DMS79 treated with DMSO at 0.1 percent for 48 hours (cell line): ENCODE measurements around the gene PLEKHG4.

Experiments
- DNase-seq: peaks from one replicate; lab custom pipeline; 2025; lab: John Stamatoyannopoulos, UW

The PLEKHG4 gene

DNA sequence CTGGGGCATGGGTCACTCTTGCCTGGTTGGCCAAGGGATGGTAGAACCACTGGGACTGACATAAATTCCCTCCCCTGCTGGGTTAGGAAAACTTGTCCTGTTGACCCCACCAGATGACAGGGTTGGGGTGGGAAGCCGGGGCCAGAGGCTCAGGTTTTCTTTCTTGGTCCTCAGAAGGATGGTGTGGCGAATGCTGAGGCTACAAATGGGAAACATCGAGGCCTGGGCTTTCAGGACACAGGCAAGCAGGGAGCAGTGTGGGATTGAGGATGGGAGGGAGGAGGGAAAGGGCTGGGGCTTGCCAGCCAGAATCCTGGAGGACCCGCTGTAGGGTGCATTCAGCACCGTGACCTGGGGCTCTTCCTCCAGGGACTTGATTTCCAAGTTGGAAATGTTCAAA is 14.5 kb upstream of the PLEKHG4 start:
- no peak for DNase-seq

DNA sequence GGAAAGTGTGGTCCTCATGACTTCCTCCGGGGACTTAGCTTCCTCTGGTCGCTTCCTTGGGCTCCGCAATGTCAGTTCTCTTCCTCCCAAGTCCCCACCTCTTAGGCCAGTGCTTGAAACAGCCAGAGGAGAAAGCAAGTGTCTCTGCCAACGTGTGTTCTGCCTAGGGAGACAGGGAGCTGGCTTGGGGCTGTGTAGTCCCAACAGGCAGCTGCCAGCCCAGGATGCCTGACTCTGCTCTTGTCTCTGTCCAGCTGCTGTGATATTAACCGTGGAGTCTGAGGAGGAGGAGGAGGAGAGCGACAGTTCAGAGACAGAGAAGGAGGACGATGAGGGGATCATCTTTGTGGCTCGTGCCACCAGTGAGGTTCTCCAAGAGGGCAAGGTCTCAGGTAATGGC is 13.5 kb upstream of the PLEKHG4 start:
- DNase-seq = no peak

DNA sequence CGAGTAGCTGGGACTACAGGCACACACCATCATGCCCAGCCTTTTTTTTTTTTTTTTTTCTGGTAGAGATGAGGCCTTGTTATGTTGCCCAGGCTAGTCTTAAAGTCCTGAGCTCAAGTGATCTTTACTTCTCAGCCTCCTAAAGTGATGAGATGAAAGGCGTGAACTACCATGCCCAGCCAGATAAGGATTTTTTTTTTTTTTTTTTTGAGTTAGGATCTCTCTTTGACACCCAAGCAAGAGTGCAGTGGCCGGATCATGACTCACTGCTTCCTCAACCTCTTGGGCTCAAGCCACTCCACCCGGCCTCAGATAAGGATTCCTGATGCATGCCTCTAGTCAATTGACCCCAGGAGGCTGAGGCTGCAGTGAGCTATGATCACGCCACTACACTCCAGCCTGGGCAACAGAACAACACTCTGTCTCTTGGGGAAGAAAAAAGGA is 11.2 kb upstream of the PLEKHG4 start:
- DNase-seq = no peak

DNA sequence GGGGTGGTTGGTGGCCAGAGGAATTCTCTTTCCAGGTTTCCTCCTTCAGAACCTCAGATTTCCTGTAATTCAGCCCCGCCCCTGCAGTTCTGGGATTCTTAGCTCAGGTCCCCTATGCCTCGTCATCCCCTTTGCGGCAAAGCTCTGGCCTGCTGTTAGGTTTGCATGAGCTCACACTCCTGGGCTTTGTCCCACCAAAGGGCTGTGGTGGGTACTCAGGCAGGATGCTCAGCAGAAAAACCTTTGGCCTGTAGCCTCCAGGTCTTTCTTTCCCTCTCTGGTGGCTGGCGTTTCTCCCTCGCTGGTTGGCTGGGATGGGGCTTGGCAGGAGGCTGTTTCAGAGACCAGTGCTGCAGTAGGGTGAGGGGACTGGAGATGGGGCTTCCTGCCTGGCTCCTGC is 9.6 kb upstream of the PLEKHG4 start:
- no peak for DNase-seq

DNA sequence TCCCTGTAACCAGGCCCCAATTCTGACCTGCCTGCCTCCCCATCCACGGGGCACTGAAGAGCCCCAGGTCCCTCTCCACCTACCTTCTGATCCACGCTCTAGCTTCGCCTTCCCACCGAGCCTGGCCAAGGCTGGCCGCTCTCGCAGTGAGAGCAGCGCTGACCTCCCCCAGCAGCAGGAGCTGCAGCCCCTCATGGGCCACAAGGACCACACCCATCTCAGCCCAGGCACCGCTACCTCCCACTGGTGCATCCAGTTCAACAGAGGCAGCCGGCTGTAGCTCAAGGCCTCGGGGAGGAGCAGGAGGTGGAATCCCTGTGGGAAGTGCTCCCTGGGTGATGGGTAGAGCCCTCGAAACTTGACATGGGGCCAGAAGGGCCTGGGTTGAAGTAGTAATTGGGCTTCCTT is 8.4 kb upstream of the PLEKHG4 start:
- no peak for DNase-seq

DNA sequence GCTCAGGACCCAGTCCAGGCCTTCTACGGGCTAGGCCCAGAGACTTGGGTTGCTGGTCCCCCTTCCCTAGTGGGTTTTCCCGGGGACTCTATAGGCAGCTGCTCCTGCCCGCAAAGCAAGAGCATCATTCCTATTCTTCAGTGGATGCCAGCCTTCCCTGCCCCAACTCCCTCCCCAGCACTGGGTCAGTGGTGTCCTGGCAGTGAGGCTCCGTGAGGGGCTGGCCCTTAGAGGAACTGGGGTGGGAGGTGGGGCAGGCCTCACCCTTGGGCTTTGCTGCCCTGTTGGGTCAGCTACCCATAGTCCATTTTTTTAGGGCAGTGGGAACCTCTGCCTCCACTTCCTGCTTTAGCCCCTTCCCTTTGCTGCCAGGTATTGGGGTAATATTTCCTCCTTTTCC is 7.9 kb upstream of the PLEKHG4 start:
- DNase-seq = no peak

DNA sequence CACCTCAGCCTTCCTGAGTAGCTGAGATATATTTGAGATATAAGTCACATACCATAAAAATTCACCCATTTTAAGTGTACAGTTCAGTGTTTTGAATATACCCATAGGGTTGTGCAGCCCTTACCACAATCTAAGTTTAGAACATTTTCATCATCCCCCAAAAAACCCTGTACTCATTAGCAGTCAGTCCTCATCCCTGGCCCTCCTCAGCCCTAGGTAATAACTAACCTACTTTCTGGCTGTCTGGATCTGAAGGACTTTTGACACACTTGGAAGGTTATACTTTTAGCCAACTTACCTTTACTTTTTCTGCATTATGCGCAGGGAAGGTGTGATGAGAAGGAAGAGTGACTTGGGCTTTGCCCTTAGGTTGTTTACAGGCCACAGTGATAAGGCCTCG is 4.0 kb upstream of the PLEKHG4 start:
- DNase-seq = no peak

DNA sequence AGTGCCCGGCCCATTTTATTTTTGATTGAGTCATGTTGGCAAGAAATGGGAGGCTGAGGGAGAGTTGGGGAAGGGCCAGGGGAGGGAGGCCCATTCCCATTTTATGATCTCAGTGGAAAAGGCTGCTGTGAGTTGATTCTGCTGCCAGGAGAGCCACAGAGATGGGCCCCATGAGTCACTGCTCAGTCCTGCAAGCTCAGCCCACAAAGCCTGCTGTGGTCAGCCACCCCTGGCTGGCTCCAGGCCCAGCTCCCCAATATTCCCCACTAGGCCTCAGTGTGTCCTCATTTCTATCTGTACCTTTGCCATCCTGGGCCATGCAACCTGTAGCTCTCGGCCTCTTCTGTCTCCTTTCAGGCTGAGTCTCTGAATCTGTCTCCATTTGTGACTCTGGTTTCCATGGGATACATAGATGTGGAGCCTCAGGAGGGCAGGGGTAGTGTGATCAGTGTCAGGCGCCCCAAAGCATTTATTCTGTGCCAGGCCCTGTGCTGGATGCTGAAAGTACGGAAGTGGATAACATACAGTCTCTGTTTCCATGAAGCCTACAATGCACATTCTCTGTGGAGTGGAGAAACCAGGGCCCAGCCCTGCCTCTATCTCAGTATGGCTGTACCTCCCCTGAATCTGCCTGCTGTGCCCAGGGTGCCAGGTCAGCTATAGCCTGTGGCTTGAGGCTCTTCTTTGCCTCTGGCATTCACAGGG is 1.9 kb upstream of the PLEKHG4 start:
- no peak for DNase-seq

DNA sequence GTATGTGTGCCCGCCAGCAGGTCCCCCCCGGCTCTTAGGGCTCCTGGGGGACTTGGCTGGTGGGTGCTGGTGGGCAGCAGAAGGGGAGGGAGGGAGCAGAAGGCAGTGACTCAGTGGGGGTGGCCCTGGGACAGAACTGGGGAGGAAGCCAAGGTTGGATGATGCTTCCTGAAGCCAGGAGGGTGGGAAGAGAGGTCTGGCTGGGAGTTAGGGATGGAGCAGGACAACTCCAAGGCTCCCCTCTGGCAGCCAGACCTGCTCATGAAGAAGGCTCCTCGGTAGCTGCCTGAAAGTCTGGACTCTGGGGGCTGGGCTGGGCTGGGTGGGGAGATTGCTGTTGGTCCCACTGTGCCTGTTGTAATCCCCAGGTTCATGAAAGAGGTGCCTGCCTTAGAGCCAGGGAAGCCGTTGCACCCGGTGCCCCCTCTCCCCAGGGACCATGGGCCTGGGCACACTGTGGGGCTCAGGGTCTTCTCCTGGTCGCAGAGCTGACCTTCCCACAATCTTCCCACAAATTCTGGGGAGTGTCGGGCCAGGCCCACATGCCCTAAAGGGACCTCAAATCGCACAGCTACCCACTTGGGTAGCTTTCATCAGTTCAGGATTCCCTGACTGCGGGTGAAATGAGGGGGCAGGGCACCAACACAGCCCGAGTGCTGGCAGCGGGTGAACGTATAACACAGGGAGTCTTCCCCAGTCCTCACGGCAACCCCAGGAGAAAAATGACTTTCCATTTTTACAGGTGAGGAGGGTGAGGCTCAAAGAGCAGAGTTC is 1.1 kb upstream of the PLEKHG4 start:
- DNase-seq = no peak

DNA sequence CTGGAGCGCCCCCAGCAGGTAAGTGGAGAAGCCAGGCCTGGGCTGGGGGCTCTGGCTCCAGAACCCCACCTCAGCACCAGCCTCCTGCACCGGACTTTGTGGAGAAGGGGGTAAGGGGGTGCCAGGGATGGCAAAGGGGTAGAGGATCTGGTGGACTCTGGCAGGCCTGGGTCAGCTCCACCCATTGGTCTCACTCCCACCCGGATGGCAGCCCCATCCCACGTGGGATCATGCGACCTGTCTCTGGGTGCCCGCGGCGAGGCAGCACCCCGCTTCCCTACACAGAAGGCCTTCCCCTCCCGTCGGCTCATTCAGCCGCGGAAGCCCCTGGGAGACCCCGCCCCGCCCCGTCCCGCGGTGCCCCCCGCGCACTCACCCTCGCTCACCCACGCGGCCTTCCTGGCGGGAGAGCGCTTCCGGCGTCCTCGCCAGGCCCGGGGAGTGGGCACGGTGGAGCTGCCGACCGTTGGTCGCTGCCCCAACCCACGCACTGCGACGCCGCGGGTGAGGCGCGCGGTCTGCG is 498 bp upstream of the PLEKHG4 start:
- peak; percentile 3 for DNase-seq

DNA sequence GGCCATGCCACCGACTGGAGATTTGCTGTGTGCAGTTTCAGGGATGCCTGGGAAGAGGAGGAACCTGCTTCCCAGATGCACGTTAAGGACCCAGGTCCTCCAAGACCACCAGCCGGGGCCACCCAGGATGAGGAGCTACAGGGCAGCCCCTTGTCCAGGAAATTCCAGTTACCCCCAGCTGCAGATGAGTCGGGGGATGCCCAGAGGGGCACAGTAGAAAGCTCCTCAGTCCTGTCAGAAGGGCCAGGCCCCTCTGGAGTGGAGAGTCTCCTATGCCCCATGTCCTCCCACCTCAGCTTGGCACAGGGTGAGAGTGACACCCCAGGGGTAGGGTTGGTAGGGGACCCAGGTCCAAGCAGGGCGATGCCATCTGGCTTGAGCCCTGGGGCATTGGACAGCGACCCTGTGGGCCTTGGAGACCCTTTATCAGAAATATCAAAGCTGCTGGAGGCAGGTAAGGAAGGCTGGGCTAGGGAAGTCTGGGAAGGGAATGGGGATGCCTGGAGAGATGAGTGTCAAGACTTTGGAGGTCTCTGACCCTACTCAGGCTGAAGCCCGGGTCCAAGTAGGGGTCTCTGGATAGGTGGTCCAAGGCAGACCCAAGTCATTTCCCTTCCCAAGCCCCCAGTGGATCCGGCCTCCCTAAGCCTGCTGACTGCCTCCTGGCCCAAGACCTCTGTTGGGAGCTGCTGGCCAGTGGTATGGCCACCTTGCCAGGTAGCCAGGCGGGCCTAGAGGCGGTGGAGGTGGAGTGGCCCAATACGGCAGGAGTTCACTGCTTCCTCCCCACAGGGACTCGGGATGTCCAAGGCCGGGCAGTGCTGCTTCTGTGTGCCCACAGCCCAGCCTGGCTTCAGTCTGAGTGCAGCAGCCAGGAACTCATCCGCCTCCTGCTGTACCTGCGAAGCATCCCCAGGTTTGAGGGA is 1.0 kb downstream of the PLEKHG4 start:
- no peak for DNase-seq

DNA sequence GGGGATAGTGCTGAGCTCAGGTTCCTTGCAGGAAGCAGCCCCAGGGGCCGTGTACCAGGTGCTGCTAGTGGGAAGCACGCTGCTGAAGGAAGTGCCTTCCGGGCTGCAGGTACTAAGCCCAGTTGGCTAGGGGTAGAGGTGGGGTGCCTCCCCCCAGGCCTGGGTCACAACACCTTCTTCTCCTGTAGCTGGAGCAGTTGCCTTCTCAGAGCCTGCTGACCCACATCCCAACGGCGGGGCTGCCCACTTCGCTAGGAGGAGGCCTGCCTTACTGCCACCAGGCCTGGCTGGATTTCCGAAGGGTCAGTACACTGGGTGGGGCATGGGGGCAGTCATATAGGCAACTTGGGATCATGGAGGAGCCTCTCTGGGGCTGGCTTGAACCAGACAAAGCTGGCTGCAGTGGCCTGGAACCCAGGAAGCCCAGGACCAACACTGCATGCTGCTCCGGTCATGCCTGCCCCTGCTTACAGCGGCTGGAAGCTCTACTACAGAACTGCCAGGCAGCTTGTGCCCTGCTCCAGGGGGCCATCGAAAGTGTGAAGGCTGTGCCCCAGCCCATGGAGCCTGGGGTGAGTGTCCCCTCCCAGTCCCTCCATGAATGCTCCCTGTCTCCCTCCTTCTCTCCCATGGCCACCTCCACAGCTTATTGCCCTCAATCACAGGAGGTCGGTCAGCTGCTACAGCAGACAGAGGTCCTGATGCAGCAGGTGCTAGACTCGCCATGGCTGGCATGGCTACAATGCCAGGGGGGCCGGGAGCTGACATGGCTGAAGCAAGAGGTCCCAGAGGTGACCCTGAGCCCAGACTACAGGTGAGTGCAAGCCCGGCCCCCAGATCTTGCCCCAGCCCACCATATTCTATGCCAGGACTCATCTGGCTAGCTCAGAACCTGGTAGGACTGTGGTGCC is 2.5 kb downstream of the PLEKHG4 start:
- DNase-seq = no peak

DNA sequence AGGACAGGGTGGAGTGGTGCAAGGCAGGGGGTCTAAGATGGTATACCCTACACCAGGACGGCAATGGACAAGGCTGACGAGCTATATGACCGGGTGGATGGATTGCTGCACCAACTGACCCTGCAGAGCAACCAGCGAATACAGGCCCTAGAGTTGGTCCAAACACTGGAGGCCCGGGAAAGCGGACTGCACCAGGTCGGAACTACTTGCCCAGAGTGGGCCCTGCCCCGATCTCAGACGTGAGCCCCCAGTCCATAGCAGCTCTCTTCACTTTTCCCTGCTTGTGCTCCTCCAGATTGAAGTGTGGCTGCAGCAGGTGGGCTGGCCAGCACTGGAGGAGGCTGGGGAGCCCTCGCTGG is 3.1 kb downstream of the PLEKHG4 start:
- DNase-seq = no peak

DNA sequence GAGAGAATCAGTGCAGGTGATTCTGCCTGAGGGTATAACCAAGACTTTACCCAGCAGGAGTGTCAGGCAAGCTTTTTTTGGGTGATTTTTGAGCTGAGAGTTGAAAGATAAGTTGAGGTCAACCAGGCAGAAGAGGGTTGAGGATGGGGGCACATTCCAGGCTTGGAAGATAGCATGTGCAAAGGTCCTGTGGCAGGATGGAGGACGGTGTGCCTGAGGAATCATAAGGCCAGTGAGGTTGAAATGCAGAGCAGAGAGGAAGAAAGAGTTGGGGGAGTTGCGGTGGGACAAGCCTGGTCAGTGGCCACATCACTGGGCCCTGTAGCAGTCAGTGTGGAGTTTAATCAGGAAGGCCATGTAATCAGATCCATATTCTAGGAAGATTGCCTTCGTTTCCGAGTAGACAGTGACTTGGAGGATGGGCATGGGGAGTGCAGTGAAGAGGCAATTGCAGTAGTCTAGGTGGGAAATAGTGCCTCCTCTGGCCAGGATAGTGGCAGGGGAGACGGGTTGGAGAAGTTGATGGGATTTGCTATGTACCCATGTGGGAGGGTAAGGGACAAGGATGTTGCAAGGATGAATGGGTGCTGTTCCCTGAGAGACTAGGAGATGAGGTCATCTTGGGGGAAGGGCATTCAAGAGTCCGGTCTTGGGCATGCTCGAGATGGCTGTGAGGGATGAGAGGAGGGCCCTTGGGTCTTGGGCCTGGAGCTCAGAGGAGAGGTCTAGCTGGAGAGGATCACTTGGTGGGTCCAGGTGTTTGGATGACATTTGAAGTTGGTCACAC is 3.9 kb downstream of the PLEKHG4 start:
- peak; percentile 4 for DNase-seq

DNA sequence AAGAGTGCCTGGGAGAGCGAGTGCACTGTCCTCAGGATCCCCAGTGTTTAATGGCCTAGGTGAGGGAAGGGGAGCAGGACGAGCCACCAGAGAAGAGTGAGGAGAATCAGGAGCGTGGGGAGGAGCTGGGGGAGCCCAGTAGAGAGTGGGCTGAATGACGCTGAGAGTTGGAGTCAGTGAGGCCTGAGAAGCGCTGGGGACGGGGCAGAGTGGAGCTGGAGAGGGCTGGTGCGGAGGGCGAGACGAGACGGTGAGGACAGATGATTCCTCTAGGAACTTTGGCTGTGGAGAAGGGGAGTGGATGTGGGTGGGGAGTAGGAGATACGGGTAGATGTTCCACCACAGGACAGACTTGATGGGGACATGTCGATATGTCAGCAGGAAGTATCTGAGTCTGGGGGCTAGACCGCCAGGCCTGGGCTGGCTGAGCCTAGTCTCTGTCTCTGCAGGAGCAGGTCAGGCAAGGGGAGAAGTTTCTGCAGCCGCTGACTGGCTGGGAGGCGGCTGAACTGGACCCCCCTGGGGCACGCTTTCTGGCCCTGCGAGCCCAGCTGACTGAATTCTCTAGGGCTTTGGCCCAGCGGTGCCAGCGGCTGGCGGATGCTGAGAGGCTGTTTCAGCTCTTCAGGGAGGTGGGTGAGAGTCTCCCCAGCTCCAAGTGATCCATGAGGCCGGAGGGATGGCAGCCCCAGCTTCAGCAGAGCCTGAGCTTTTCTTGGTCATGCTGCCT is 4.7 kb downstream of the PLEKHG4 start:
- DNase-seq = peak; percentile 35

DNA sequence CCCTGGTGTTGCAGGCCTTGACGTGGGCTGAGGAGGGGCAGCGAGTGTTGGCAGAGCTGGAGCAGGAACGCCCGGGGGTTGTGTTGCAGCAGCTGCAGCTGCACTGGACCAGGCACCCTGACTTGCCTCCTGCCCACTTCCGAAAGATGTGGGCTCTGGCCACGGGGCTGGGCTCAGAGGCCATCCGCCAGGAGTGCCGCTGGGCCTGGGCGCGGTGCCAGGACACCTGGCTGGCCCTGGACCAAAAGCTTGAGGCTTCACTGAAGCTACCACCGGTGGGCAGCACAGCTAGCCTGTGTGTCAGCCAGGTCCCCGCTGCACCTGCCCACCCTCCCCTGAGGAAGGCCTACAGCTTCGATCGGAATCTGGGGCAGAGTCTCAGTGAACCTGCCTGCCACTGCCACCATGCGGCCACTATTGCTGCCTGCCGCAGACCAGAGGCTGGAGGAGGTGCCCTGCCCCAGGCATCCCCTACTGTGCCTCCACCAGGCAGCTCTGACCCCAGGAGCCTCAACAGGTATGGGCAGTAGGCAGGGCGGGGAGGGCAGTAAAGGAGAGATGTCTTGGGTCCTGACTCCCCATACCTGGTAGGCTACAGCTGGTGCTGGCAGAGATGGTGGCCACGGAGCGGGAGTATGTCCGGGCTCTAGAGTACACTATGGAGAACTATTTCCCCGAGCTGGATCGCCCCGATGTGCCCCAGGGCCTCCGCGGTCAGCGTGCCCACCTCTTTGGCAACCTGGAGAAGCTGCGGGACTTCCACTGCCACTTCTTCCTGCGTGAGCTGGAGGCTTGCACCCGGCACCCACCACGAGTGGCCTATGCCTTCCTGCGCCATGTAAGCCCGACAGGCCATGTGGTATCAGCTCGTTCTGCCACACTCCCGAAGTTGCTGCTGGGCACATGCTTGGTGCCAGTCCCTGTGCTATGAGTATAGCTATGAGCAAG is 5.6 kb downstream of the PLEKHG4 start:
- peak; percentile 68 for DNase-seq

DNA sequence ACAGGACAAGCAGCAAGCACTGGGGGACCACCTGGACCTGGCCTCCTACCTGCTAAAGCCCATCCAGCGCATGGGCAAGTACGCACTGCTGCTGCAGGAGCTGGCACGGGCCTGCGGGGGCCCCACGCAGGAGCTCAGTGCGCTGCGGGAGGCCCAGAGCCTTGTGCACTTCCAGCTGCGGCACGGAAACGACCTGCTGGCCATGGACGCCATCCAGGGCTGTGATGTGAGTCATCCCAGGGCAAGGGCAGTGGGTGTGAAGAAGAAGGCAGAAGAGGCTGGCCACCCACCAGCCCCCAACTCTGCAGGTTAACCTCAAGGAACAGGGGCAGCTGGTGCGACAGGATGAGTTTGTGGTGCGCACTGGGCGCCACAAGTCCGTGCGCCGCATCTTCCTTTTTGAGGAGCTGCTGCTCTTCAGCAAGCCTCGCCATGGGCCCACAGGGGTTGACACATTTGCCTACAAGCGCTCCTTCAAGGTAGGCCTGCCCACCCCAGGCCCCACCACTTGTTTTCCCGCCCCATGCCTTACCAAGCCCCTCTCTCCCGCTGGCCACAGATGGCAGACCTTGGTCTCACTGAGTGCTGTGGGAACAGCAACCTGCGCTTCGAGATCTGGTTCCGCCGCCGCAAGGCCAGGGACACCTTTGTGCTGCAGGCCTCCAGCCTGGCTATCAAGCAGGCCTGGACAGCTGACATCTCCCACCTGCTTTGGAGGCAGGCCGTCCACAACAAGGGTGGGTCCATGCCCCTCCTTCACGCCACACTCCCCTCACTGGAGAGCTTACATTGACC is 7.3 kb downstream of the PLEKHG4 start:
- DNase-seq = no peak

DNA sequence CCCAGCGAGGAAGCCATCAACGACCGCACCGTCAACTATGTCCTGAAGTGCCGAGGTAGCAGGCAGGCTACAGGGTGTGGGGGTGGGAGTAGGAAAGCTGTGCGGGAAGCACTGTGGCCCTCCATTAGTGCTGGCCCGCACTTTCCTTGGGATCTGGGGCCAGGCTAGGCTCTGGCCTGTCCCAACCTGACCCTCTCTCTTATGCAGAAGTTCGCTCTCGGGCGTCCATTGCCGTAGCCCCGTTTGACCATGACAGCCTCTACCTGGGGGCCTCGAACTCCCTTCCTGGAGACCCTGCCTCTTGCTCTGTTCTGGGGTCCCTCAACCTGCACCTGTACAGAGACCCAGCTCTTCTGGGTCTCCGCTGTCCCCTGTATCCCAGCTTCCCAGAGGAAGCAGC is 8.6 kb downstream of the PLEKHG4 start:
- no peak for DNase-seq
